SK-N-DZ (cell line): ENCODE results near the gene GPR37.
A peak's percentile ranks its signal among the peaks of the same experiment; 100 is the strongest.

Experiments used
- DNase-seq: peaks from one replicate; pipeline ENCODE4 v3.0.0-alpha.2; 2015; ENCODE audit warnings: low spot score

Gene GPR37

DNA sequence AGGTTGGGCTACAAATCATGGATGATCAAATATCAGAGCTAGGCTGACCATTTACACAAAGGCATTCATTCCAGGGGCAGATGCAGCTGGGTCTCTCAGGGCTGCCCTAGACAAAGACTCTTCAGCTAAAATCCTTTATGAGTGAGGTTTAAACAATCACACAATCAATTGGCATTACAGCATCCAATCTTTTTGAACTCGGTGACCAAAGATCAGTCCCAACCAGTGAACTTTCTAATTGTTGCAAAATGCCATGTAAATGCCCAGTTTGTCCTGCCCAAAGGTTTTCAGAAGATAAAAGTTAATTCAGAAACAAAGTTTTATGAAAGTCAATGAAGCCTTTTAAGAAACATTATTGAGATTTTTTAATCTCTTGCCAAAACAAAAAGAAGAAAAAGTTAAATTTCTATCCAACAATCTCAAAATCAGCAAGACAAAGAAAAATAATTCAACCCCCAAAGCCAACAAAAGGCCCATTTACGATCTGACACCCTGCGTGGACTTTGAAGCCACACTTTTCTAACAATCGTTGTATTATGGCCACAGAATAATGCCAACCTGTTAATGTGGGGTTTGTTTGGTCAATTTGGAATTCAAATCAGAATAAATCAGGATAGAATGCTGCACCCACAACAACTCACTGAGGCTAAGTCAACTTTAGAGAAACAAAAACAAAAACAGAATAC, 40.9 kb downstream of the GPR37 start:
- no peak for DNase-seq

DNA sequence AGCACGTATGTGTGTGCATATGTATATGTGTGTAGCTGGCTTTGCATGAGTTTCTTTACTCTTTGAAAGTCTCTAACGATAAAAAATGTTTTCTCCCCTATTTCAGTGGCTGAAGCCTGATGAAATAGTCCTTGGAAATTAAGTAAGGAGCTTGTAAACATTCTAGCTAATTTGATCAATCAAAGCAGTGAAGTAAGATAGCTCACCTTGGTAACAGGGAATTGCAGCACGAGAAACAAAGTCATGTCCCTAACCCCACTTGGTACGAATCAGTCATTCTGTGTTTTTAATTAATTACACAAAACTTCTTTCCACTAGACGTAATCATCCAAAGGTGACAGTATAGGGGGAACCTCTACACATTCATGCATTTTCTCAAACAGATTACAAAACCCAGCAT, 41.5 kb downstream of the GPR37 start:
- no peak for DNase-seq

DNA sequence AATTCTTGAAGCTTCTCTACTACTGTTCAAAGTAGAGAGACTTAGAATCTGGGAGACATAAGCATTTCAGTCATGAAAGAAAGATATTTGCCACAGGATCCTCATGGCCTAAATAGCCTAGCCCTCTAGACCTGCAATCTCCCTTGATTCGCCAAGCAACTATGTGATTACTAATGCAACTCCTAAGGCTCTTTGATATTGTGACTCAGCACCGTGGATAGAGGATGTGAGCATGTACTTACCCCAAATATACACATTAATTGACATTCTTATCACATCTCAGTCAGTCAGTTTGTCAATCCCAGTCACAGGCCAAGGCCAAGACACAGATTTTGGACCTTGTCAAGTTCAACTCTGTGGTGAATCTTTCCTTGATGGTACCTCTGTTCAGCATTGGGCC, 42.6 kb downstream of the GPR37 start:
- DNase-seq, result no peak

DNA sequence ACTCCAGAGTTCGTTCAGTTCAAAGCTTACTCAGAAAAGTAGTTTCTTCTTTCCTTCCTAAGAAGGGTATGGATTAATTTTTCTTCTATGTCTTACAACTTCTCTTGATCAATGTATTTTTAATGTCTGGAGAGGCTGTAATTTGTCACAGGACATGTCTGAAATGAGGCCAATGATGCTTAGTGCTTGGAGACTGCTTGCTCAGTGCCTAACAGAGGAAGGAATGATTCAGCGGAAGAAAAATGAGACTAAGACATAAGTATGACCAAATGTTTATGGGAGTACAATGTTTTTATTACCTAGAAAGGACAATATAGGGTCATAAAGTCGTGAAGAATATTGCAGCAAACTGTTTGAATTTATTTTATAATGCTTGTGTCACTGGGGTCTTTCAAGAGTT, 43.3 kb downstream of the GPR37 start:
- DNase-seq, result no peak

DNA sequence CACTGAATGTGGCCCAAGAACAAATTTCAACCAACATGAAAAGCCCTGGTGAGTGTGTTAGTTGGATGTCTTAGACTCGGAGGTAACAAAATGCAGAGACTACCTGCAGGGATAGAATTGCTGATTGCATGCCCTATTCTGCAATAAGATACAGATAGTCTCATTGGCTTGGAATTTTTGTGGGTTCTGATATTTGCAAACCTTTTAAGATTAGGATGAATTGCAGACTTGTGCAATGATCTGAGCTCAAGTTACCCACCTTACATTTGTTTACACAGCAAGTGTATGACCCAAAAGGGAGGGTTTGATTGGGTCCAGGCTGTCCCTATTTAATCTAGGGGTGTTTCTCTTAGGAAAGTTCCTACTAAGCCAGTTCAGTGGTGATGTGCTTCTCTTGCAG, 45.4 kb downstream of the GPR37 start:
- no peak for DNase-seq

DNA sequence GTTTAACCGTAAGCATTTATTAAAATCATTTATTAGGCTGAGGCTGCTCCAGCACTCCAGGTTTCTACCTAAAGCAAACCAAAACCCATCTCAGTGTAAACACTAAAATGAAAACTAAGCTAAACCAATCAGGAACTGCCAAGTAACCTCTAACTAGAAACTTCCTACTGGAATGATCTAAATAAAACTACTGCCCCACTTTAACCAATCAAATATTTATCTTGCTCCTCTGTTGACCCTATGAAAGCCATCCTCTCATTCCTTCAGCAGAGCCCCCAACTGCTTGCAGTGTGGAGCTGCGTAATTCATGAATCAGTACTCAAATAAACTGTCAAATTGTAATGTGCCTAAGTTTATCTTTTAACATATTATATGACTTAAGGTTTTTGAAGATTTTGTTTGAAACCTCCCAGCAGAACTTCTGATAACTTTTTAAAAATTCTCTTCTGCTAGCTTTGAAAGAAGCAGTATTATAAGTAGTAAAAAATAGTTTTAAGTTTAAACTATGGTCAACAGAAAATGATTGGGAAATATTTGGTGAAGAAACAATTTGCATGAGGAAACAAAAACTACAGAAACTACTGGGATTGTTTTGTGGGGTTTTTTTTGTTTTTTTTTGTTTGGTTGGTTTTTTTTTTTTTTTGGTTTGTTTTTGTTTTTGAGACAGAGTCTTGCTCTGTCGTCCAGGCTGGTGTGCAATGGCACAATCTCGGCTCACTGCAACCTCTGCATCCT, 47.4 kb downstream of the GPR37 start:
- no peak for DNase-seq

DNA sequence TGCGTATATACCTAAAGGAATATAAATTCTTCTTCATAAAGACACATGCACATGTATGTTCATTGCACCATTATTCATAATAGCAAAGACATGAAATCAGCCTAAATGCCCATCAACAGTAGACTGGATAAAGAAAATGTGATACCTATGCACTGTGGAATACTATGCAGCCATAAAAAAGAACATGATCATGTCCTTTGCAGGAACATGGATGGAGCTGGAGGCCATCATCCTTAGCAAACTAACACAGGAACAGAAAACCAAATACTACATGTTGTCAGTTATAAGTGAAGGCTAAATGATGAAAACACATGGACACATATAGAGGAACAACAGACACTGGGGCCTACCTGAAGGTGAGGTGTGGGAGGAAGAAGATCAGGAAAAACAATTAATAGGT, 48.7 kb downstream of the GPR37 start:
- no peak for DNase-seq

DNA sequence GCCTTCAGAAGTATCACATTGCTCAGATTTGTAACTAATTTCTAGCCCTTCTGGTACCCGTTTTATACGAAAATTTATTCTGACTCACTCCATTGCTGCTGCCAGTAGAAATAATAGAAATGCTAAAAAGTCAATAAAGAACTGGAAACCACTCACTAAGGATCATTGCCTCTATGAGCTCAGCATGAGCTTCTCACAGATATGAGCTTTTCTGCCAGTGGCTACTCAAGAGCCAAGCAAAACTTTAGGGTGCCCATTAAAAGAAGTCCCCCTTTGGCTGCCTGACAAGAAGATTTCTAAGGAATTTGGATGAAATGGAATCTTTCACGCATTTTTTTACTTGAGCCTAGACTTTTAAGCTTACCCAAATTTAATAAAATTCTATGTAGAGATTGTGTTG, 52.5 kb downstream of the GPR37 start:
- DNase-seq, result no peak

DNA sequence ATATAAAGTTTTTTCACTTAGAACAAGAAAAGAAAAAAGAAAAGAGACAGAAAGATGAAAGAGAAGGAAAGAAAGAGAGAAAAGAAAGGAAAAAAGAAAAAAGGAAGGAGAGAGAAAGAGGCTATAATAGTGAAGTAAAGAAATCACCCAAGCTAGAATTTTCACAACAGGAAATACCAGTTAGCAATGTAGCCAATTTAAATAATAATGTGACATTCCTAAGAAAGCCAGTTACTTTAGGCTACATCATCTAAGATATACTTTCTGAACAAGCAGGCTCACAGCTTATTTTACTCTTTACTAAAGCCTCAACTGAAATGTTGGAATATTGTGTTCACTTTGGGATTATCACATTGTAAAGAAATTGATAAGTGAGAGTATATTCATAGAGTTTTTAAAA, 53.6 kb downstream of the GPR37 start:
- no peak for DNase-seq

DNA sequence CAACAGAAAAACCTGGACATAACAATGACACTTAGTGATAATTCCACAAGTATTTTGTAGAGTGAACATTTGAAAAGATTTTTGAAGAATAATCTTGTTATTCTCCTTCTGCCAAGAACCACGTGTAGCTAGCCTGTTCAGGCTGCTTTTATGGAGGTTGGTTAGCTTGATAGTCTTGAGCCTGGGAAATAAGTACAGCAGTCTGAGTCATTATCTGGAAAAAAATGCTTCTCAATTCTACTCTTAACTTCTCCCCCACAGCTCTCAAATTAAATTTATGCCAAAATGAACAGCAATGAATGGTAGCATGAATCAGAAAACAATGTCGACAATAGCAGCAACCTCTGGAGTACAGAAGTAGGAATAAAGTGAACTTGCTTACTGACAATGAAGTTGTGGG, 63.2 kb downstream of the GPR37 start:
- DNase-seq, result no peak

DNA sequence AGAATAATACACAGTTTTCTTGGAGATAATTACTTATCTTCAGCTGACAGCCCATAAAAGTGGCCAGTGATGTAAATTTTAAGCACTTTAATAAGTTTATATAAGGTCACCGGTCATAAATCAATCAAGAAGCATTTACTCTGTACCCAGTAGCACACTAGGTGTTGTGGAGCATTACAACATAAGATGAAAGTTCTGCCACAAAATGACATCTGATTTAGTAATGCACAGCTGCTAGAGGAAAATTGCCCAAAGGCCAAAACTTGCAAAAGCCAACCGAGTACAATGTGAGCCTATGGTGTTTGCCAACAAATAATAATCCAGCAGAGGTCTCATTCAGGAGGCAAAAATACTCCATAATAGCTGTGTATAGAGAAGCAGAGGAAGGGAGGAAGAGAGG, 63.6 kb downstream of the GPR37 start:
- DNase-seq, result no peak

DNA sequence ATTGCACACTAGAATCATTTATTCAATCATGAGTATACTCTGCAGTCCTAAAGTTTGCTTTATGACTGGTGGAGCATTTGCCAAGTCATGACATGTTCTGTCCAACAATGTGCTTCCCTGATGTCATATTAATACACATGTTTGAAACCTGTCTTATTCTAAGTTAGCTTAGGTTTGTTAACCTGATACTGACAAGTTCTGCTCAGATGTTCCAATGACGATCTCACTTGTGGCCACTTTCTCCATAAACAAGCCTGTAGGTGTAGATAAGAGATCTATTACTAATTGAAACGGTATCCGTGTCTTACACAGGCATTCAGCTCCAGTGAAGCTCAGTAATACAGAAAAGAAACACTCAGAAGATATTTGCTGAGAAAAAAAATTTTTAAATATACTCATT, 64.9 kb downstream of the GPR37 start:
- DNase-seq, result no peak

DNA sequence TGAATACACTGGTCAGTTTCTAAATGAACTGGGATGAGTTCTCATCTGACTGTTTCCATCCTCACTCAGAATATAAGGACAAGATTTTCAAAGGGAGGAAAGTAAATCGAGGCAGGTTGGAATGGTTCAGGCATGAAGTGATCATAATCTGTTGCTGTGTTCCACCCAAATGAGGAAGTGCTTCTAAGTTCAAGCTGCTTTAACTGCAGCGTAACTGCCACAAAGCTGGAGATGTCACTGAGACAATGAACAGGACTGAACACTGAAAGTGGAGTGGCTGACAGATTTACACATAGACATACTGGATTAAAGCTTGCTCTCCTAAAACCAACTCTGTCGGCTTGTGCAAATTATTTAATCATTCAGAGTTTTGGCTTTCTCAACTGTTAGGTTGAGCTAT, 66.6 kb downstream of the GPR37 start:
- DNase-seq, result peak; percentile 73

DNA sequence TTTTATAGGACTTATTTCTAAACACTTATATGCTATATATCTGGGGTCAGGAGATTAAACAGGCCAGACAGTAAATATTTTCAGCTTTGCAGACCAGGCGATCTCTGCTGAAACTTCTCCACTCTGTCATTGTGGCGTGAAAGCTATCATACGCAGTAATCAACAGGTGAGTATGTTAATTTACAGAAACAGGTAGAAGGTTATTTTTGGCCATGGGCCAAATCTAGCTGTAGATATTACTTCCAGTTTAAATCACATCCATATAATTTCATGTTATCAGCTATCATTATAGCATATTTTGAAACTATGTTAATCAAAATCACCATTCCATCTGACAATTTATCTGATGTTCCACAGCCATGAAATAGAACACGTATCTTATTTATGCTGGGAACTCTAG, 67.8 kb downstream of the GPR37 start:
- no peak for DNase-seq
